ENCODE results near the gene LHPP. TPM values are rescaled to one million over a fixed set of nuclear protein-coding genes. Genes with fewer than 3 reads are reported as not detected.

Gene LHPP
- total and polyA plus RNA-seq, 2 experiments from 2014 or later, result 19.1 to 40.6 TPM

- Histone ChIP-seq H3K9me3 (ENCODE audit: low read depth) (no peaks in the 10 kb centered on the region), H3K27ac (peak overlapping the region; percentile 75), H3K27me3 (no peaks in the 10 kb centered on the region), H3K36me3 (no peaks in the 10 kb centered on the region), H3K4me3 (no peak overlapping the region), H3K4me1 (ENCODE audit: low read depth) (peaks cover 18% of the 10 kb centered on the region)
- TF ChIP-seq, protein P1, sequence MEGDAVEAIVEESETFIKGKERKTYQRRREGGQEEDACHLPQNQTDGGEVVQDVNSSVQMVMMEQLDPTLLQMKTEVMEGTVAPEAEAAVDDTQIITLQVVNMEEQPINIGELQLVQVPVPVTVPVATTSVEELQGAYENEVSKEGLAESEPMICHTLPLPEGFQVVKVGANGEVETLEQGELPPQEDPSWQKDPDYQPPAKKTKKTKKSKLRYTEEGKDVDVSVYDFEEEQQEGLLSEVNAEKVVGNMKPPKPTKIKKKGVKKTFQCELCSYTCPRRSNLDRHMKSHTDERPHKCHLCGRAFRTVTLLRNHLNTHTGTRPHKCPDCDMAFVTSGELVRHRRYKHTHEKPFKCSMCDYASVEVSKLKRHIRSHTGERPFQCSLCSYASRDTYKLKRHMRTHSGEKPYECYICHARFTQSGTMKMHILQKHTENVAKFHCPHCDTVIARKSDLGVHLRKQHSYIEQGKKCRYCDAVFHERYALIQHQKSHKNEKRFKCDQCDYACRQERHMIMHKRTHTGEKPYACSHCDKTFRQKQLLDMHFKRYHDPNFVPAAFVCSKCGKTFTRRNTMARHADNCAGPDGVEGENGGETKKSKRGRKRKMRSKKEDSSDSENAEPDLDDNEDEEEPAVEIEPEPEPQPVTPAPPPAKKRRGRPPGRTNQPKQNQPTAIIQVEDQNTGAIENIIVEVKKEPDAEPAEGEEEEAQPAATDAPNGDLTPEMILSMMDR (IDR thresholded peaks at IDR 0.05; ENCODE audit: low read depth, low read length), result no peak
- DNase-seq (ENCODE audit: low read depth in 1 of 2, low spot score in 1 of 2), result peak in 1 of 2 donors; percentile 40
Measured at GRCh38 chr10:124589491-124590041, 127.9 kb downstream of the LHPP start.

DNA sequence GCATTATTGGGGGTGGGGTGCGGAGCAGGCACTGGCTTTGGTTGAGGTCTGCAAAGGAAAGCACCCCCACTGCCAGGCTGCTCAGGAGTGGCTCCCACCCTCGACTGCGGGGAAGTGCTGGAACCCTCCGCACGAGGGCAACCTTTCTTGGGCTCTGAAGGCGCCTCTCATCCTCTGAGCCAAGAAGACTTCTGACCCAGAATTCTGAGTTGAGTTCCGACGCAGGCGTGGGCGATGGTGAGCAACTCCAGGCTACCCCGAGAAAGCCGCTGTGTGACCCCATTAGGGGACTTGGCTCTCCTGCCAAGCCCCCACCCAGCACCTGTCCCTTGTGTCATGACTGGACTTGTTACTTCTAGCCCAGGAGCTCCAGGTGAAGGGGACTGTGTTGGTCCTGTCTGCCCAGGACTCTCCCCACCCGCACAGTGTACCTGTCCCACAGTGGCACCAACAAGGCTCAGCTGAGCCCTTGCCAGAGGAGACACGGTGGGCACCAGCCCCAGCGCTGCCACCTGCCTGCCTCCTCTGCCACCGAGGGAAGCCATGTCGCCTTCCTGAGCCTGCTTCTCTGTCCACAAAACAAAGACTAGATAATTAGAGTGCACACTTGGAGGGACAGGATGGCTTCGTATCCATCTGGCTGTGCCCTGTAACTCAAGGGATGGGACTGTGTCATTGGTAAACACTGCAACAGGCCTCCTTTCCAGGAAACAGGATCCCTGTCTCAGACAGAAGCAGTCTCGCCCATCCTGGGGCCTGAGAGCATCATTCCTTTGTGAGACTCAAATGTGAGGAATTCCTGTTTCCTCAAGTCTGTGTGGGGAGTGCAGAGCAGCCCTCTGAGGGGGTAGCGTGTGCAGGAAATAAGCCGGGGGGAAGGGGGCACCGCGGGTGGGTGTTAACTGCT, 128.8 kb downstream of the LHPP start:
- no peaks in the 10 kb centered on the region for H3K36me3 ChIP-seq
- H3K4me3 ChIP-seq, result no peak overlapping the region
- H3K9me3 ChIP-seq (ENCODE audit: low read depth), result no peaks in the 10 kb centered on the region
- H3K27ac ChIP-seq, result no peak overlapping the region
- TF ChIP-seq, protein P1 (IDR thresholded peaks at IDR 0.05; ENCODE audit: low read depth, low read length), result no peak
- peaks cover 18% of the 10 kb centered on the region for H3K4me1 ChIP-seq (ENCODE audit: low read depth)
- no peak for DNase-seq (ENCODE audit: low read depth in 1 of 2, low spot score in 1 of 2)
- no peaks in the 10 kb centered on the region for H3K27me3 ChIP-seq

GRCh38 chr10:124591123-124591495, 129.5 kb downstream of the LHPP start:
- TF ChIP-seq, protein P1 (IDR thresholded peaks at IDR 0.05; ENCODE audit: low read depth, low read length), result no peak
- no peaks in the 10 kb centered on the region for H3K27me3 ChIP-seq
- H3K36me3 ChIP-seq, result no peaks in the 10 kb centered on the region
- H3K4me3 ChIP-seq, result no peak overlapping the region
- no peak overlapping the region for H3K27ac ChIP-seq
- H3K9me3 ChIP-seq (ENCODE audit: low read depth), result no peaks in the 10 kb centered on the region
- DNase-seq (ENCODE audit: low read depth in 1 of 2, low spot score in 1 of 2), result no peak
- H3K4me1 ChIP-seq (ENCODE audit: low read depth), result peaks cover 18% of the 10 kb centered on the region

- TF ChIP-seq, protein P1 (IDR thresholded peaks at IDR 0.05; ENCODE audit: low read depth, low read length), result no peak
- H3K4me3 ChIP-seq, result no peak overlapping the region
- H3K27ac ChIP-seq, result no peak overlapping the region
- H3K4me1 ChIP-seq (ENCODE audit: low read depth), result peaks cover 18% of the 10 kb centered on the region
- H3K36me3 ChIP-seq, result no peaks in the 10 kb centered on the region
- no peak for DNase-seq (ENCODE audit: low read depth in 1 of 2, low spot score in 1 of 2)
- no peaks in the 10 kb centered on the region for H3K27me3 ChIP-seq
- H3K9me3 ChIP-seq (ENCODE audit: low read depth), result no peaks in the 10 kb centered on the region
Measured at GRCh38 chr10:124592101-124592500, 130.5 kb downstream of the LHPP start.

- H3K27me3 ChIP-seq, result no peaks in the 10 kb centered on the region
- no peak overlapping the region for H3K4me3 ChIP-seq
- H3K4me1 ChIP-seq (ENCODE audit: low read depth), result peaks cover 18% of the 10 kb centered on the region
- no peak overlapping the region for H3K27ac ChIP-seq
- H3K36me3 ChIP-seq, result no peaks in the 10 kb centered on the region
- no peaks in the 10 kb centered on the region for H3K9me3 ChIP-seq (ENCODE audit: low read depth)
- TF ChIP-seq, protein P1 (IDR thresholded peaks at IDR 0.05; ENCODE audit: low read depth, low read length), result no peak
- no peak for DNase-seq (ENCODE audit: low read depth in 1 of 2, low spot score in 1 of 2)
Measured at GRCh38 chr10:124592736-124593430, 131.3 kb downstream of the LHPP start.
